IPS-NIHi7 (cell line): ENCODE data around the gene TSPAN7.

Experiments
- DNase-seq: peaks from one replicate; pipeline ENCODE4 v3.0.0; 2012; ENCODE audit warnings: mixed read lengths; ENCODE audit errors: extremely low spot score

Gene TSPAN7, protein sequence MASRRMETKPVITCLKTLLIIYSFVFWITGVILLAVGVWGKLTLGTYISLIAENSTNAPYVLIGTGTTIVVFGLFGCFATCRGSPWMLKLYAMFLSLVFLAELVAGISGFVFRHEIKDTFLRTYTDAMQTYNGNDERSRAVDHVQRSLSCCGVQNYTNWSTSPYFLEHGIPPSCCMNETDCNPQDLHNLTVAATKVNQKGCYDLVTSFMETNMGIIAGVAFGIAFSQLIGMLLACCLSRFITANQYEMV

DNA sequence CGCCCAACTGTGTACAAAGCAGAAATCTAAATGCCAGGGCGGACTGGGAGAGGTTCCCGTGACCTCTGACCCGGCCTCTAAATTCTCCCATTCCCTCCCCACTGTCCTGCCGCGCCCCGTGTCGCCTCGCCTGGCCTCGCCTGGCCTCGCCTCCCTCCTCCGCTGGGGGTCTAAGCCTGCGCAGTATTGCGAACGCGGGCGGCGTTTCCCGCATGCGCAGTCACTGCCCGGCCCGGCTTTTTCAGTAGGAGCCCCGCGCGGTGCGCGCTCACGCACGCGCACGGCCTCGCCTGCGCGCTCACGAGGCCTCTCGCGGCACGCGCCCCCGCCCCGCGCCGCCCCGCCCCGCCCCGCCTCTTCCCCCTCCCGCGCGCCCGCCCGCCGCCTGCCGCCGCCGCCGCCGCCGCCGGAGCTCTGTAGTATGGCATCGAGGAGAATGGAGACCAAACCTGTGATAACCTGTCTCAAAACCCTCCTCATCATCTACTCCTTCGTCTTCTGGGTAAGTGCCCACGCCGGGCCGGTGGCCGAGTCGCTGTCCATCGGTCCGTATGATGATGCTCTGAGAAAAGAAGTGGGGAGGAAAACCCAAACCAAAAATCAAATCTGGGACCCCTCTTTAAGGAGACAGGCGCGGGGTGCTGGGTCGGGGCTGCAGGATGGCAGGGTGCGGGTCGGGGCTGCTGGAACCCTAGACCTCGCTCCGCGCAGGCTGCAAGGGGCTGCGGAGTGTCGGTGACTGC, at the start of gene TSPAN7:
TSPAN7 (plus strand) TSS at position 417 of the 743 bp plus-strand sequence; CDS start at position 422, 5 bp downstream.
- DNase-seq, result peak; percentile 87

DNA sequence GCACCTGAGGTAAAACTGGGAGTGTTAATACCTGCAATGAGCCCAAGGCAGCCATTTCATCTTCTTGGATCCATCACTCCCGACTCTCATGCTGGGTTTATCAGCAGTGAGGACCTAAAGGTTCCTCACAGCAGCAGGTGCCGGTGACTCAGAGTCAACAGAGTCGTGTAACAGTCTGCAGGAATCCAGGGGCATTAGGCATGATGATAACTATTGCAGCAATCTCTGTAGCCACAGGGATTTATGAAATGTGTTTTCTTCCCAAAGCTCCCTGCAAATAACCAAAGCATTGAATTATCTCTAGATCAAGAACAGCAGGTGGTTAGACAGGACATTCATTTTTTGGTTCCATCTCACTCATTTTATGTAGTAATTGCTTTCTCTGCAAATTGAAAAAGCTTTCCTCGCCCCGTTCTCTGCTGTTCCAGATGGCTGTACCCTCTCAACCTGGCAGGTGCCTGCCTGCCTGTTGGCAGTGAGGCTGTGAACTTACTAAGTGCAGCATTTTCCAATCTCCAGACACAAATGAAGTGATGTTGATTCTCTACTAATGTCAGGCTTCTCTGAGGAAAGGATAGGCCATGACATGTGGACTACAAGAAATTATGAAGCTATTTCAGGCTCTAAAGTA, 48.1 kb upstream of the TSPAN7 start:
- DNase-seq, result no peak

DNA sequence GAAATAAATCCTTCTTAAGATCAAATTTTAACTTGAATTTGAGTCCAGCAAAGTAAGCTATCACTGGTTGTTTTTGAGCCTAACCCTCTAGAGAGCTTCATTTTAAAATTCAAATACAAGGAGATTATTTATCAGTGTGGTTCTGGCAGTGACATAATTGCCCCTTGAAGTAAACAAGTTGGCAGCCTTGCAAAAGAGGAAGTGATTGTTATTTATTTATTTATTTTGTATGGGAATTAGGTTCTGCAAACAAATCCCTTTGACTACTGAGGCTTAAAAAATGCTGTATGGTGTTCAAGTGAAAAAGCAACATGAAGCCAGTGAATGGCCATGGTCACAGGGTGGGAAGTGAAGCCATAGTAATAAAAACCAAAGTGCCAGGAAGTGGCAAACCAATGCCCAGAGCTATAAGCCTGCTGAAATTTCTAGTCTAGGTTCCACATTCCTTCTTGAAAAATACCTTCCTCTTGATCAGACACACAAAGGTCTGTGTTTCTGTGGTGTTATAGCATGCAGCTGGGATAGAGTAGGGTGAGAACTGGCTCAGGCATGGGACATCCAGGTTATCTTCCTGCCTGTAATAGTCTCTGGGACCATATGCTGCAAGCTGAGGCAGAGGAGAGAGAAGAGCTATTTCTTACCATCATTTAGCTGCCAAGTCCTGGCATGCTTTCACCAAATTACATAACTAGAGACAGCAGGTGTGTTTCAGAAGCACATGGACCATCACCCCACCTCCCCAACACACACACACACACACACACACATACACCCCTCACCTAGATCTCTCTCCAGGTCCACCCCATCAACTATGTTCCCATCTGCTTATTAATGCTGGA, 47.1 kb upstream of the TSPAN7 start:
- DNase-seq, result no peak

GRCh38 chrX:38515291-38515690, 46.1 kb upstream of the TSPAN7 start:
- no peak for DNase-seq

GRCh38 chrX:38516196-38516774, 45.1 kb upstream of the TSPAN7 start:
- no peak for DNase-seq

DNA sequence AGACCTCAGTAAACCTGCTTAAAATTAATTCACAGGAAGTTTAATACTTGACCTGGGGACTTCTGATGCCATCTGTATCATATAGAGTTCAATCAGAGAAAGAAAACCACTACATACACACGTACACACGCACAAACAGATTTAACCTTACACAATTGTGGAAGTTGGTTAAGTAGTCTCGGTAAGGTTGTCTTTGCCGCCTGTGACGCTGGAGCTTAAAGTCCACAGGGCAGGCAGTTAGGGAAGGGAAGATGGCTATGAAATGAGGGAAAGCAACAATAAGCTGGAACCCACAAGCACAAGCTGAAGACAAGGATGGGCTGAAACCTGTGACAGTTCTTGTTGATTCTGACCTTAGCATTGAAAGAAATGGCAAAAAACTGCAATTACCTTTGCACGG, 41.7 kb upstream of the TSPAN7 start:
- DNase-seq, result no peak

GRCh38 chrX:38538134-38538533, 23.2 kb upstream of the TSPAN7 start:
- DNase-seq, result no peak

DNA sequence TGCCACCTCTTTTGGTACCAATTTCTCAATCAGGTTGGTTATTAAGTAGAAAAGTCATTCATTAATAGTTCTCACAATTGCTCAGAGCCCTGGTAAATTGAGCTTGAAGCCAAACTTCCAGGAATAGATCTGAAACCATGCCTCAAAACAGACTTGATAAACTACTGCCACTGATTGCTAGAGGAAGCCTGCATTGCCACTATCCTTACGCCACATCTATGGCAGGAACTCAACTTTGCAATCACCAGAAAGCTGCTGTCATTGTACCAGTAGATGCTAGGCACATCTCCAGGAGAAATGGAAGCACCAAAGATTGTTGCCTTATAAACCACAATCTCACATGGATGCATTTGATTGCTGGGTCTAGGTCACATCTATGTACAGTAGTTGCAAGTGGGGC, 21.6 kb upstream of the TSPAN7 start:
- no peak for DNase-seq

DNA sequence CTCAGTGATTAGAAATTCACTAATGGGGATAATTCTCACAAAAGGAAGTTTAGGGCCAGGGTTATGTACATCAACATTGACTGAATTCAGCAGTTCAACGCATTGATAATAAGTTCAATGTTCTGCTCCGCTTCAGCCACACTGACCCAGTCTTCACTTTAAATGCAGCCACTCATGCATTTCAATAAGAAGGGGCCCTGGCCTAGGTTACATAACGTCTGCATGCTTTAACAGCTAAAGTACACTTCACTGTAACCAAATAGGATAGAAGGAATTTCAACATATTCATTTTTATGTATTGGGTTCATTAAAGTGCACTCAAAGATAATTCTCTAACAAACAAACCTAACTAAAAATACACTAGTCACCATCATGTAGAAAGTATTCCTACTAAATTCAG, 12.8 kb upstream of the TSPAN7 start:
- DNase-seq, result no peak

DNA sequence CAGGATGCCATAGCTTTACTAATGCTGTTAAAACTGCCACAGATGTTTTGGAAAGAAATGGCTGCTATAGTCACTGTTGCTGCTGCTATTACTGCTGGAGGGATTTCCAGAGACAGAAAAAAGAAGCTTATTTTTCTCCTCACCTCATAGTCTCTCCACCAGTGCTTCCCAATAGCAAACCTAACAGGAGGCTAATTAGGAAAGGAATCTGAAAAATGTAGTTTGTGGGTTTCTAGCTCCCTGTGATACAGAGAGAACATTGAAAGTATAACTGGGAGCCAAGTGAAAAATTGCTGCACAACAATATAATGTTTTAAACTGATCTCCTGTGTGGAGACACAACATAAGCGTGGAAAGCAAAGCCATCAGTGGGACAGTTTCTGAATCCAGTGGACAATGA, 8.6 kb upstream of the TSPAN7 start:
- no peak for DNase-seq

DNA sequence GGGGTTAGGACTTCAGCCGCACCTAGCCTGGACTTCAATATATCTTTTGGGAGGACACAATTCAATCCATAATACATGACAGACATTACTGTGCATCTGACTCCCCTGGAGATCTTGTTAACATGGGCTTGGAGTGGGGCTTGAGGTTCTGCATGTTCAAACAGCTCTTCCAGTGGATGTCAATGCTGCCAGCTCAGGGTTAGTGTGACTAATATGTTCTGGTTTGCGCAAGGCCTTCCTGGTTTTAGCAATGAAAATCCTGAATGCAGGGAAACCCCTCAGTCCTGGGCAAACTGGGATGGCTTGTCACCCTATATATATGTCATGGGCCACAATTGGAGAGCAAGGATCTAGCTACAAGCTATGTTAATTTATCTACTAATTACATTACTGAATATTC, 2.7 kb upstream of the TSPAN7 start:
- no peak for DNase-seq

DNA sequence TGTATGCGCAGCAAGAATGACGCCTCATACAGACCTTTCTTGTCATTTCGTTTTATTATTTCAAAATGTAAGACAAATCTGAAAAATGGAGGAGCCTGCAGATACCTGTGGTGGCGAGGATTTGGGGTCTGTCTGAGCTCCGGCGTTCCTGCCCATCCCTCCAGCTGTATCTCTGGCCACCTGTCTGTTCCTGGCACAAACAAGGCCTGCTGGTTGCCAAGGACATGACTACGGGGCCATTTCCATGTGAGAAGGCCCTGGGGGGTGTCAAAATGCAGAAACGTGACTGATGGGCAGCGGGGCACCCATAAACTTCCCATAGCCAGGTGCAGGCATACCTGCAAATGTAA, 591 bp upstream of the TSPAN7 start:
- no peak for DNase-seq

GRCh38 chrX:38561951-38562719, 793 bp downstream of the TSPAN7 start:
- DNase-seq, result peak; percentile 18

DNA sequence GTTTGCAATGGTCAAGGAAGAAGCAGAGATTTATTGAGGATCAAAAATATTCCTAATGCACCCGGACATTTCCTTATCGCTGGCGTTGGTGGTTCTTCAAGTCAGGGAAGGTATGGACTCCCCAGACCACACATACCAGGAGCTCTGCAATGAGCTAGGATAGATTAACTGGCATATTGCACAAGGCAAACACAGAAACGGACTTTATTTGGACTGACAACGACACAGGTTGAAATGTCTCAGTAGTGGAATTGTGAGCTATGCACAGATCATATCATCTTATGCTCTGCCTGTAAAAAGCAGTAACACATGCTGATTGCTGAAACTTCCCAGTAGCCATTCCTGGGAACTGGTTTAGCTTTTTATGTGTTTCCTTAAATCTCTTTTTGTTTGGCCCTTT, 1.7 kb downstream of the TSPAN7 start:
- DNase-seq, result no peak

- DNase-seq, result no peak
Observed at GRCh38 chrX:38570396-38570795, 9.1 kb downstream of the TSPAN7 start.

DNA sequence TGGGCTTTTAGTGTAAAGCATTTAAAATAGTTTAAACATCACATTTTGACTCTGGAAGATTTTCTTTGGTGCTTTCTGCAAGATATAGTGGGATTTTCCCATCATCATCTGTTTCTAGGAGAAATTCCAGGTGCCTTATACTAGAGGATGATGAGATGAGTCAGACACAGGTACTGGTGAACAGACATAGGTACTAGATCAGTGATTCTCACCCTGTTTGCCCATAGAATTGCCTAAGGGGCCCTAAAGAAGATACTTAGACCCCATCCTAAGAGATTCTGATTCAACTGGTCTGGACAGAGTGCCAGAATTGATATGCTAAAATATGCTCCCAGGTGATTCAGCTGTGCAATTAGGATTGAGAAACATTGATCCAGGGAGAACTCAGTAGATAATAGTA, 9.7 kb downstream of the TSPAN7 start:
- DNase-seq, result no peak

DNA sequence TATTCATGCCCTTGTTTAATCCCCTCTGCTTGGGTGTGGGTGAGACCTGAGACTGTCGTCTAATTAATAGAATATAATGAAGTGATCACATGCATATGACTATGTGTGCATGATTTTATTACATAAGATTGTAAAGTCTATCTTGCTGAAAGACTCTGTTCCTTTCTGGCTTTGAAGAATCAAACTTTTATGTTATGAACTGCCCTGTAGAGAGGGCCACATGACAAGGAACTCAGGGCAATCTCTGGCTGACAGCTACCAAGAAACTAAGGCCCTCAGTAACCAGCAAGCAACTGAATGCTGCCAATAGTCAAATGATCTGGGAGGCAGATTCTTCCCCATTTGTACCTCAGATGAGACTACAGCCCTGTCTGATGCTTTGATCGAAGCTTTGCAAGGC, 13.5 kb downstream of the TSPAN7 start:
- DNase-seq, result no peak

DNA sequence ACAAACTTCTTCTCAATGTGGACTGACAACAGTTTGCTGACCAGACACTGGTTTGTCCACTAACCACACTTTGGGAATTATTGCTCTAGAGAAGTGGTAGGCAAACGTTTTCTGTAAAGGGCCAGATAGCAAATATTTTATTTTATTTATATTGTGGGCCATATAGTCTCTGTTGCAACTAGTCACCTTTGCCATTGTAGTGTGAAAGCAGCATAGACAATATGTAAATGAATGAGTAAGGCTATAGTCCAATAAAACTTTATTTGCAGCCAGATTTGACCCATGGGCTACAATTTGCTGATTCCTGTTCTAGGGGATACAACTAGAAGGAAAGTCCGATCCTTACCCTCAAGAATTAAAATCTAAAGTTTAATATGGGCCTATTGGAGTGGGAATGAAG, 14.5 kb downstream of the TSPAN7 start:
- DNase-seq, result no peak

GRCh38 chrX:38577738-38578137, 16.4 kb downstream of the TSPAN7 start:
- DNase-seq, result no peak

DNA sequence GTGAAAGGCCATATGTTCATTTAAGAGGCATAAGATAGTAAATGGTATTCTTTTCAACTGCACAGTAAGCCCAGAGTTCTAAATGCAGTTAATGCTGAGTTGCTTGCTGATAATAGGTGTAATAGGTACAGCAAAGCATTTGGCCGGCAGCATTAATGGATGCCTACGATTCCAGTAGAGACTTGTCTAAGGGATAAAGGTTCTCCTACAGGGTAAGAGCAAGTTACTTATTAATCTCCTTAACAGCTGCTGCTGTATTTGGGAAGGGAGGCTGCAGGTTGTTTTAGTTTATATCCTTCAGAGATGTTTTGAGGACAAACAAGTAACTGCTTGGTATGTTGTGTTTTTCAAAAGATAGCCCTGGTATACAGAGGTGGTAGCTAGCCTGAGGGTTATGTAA, 16.8 kb downstream of the TSPAN7 start:
- no peak for DNase-seq

DNA sequence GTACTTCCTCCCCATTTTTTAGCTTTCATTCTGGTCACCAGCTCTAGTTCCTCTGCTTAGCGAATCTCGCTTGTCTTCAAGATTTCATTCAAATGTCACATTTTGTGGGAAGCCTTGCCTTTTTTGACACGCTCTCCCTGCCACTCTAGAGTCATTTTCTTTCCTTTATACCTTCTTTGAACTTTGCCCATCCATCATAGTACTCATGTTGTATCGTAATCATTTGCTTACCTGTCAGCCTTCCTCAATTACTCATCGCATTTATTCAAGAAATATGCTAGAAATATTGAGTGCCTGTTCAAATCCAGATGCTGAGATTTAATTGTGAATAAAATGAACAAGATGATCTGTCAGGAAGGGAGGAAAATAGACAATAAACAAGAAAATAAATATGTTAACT, 21.8 kb downstream of the TSPAN7 start:
- no peak for DNase-seq
